ENCODE results near the gene BARX1. TPM values are rescaled to one million over a fixed set of nuclear protein-coding genes. Genes with fewer than 3 reads are reported as not detected.

The BARX1 gene
- total RNA-seq, 1 donor from 2014 or later = not detected

DNA sequence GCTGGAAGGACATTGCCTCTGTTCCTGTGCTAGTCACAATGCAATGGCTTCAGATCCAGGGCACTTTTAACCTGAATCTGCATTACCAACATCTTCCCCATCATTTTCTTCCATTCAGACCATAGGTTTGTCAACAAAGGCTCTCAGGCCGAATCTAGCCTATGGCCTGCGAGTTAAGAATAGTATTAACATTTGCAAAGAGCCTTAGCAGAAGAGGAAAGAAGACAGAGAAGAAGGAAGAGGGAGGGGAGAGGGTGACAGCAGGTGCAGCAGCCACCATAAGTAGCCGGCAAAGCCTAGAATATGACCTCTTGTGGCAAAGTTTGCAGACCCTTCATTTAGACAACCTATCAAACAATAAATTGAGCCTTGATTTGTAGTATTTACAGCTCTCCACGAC is 32.6 kb downstream of the BARX1 start:
- Histone ChIP-seq H3K36me3 (ENCODE audit: control insufficient read depth, insufficient read depth, low read length) (no peaks in the 10 kb centered on the region), H3K4me3 (ENCODE audit: low read depth, low read length) (no peak overlapping the region), H3K27me3 (ENCODE audit: control insufficient read depth, insufficient read depth, low read length) (no peaks in the 10 kb centered on the region)
- FAIRE-seq (no peak), DNase-seq (ENCODE audit: low read depth) (no peak)
- TF ChIP-seq, protein P1, sequence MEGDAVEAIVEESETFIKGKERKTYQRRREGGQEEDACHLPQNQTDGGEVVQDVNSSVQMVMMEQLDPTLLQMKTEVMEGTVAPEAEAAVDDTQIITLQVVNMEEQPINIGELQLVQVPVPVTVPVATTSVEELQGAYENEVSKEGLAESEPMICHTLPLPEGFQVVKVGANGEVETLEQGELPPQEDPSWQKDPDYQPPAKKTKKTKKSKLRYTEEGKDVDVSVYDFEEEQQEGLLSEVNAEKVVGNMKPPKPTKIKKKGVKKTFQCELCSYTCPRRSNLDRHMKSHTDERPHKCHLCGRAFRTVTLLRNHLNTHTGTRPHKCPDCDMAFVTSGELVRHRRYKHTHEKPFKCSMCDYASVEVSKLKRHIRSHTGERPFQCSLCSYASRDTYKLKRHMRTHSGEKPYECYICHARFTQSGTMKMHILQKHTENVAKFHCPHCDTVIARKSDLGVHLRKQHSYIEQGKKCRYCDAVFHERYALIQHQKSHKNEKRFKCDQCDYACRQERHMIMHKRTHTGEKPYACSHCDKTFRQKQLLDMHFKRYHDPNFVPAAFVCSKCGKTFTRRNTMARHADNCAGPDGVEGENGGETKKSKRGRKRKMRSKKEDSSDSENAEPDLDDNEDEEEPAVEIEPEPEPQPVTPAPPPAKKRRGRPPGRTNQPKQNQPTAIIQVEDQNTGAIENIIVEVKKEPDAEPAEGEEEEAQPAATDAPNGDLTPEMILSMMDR (IDR thresholded peaks at IDR 0.05; ENCODE audit: insufficient read depth, low read length, severe bottlenecking) = no peak

DNA sequence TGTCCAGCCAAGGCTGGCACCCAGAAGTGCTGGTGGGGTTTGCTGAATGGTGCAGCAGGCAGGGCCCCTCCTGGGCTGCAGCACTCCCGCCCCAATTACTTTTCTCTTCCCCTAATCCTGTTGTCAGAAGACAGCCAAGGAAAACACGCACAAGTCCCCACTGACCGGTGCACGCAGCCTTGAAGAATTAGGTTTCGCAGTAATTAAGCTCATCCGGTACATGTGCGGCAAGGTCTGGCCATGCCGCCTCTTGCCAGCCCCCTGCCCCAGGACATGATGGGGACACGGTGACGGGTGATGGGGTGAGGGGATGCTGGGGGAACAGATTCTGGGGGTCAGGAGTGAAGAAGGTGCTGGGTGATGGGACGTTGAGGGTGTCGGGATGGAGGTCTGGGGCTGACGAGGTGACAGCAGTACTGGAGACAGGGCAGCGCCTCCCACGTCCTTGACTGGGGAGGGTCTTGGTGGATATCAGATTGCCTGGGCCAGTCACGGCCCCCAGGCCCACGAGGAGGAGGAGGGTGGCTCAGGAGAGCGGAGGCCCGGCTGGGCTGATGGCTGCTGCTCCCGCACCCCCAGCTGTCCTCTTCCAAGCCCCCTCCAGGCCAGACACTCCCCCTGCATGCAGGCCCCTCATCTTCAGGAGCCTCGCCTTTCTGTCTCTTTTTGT is 34.9 kb downstream of the BARX1 start:
- no peaks in the 10 kb centered on the region for H3K36me3 ChIP-seq (ENCODE audit: control insufficient read depth, insufficient read depth, low read length)
- FAIRE-seq (no peak), DNase-seq (ENCODE audit: low read depth) (no peak)
- no peaks in the 10 kb centered on the region for H3K27me3 ChIP-seq (ENCODE audit: control insufficient read depth, insufficient read depth, low read length)
- no peak overlapping the region for H3K4me3 ChIP-seq (ENCODE audit: low read depth, low read length)
- TF ChIP-seq, protein P1 (IDR thresholded peaks at IDR 0.05; ENCODE audit: insufficient read depth, low read length, severe bottlenecking) = no peak

DNA sequence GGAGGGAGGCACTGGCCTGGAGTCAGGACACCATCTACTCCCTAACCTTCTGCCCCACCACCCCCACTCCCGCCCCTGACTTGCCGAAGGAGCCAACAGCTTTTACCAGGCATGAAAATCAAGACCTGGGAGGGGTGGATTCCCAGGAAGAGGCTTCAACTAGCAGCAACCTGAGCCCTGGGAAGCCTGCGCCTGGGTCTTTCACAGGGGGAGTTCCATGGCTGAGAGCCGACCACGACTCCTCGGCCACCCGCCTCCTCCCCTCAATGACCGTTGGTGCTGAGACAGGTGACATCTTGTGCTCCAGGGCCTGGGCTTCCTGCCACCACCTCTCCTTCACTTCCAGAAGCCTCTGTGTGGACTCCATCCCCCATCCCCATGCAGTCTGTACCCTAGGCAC is 37.1 kb downstream of the BARX1 start:
- FAIRE-seq (no peak), DNase-seq (ENCODE audit: low read depth) (no peak)
- H3K4me3 ChIP-seq (ENCODE audit: low read depth, low read length) = no peak overlapping the region
- TF ChIP-seq, protein P1 (IDR thresholded peaks at IDR 0.05; ENCODE audit: insufficient read depth, low read length, severe bottlenecking) = no peak
- no peaks in the 10 kb centered on the region for H3K36me3 ChIP-seq (ENCODE audit: control insufficient read depth, insufficient read depth, low read length)
- H3K27me3 ChIP-seq (ENCODE audit: control insufficient read depth, insufficient read depth, low read length) = no peaks in the 10 kb centered on the region

GRCh38 chr9:93917121-93917853 is 37.9 kb downstream of the BARX1 start:
- no peak overlapping the region for H3K4me3 ChIP-seq (ENCODE audit: low read depth, low read length)
- H3K36me3 ChIP-seq (ENCODE audit: control insufficient read depth, insufficient read depth, low read length) = no peaks in the 10 kb centered on the region
- H3K27me3 ChIP-seq (ENCODE audit: control insufficient read depth, insufficient read depth, low read length) = no peaks in the 10 kb centered on the region
- TF ChIP-seq, protein P1 (IDR thresholded peaks at IDR 0.05; ENCODE audit: insufficient read depth, low read length, severe bottlenecking) = no peak
- DNase-seq (ENCODE audit: low read depth) (no peak), FAIRE-seq (peak; percentile 97)

DNA sequence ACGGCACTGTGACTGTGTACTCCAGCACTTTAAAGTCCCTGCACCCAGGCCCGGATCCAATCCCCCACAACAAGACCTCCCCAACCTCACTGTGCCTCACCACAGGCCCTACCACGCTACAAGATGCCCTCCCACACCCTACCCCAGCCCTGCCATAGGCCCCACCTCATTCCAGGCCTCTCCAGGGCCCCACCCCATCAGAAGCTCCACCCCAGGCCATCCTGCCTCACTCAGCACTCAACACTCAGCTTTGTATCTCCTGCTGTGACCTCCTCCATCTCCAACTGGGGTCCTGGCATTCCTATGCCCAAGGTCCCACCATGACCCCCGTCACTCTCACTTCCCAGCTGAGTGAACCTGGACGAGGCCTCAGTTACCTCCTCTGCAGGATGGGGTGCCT is 38.8 kb downstream of the BARX1 start:
- H3K4me3 ChIP-seq (ENCODE audit: low read depth, low read length) = no peak overlapping the region
- FAIRE-seq = no peak
- TF ChIP-seq, protein P1 (IDR thresholded peaks at IDR 0.05; ENCODE audit: insufficient read depth, low read length, severe bottlenecking) = no peak
- no peak for DNase-seq (ENCODE audit: low read depth)
- H3K27me3 ChIP-seq (ENCODE audit: control insufficient read depth, insufficient read depth, low read length) = no peaks in the 10 kb centered on the region
- no peaks in the 10 kb centered on the region for H3K36me3 ChIP-seq (ENCODE audit: control insufficient read depth, insufficient read depth, low read length)

Measured in bronchial epithelial cell (primary cell).